Cardiac fibroblast (primary cell): ENCODE measurements around the gene SPRED2.

Source experiments
- DNase-seq, 2 donors: peaks; one replicate each; pipeline versions ENCODE4 v3.0.0 to v3.0.0-alpha.2; 2010; ENCODE audit warnings: low read depth in 2 of 2
- H3K4me3 ChIP-seq, 2 donors: replicated peaks in 1 of 2; 1 replicate in 1 of 2; 2 replicates in 1 of 2; pipeline ENCODE4 v1.5.1; 2011; ENCODE audit warnings: low read depth in 2 of 2, low read length in 2 of 2, mild to moderate bottlenecking in 2 of 2, moderate library complexity in 1 of 2
- CTCF ChIP-seq: IDR thresholded peaks from one replicate; pipeline ENCODE4 v1.5.1; 2011; ENCODE audit warnings: low read depth, mild to moderate bottlenecking, low read length, inconsistent platforms

Gene SPRED2

GRCh38 chr2:65382323-65382722, 50.1 kb downstream of the SPRED2 start:
- TF ChIP-seq CTCF: no peak
- no peak overlapping the region for H3K4me3 ChIP-seq
- no peak for DNase-seq

- DNase-seq: no peak
- H3K4me3 ChIP-seq: no peak overlapping the region
- no peak for TF ChIP-seq CTCF
These were observed 50.8 kb downstream of the SPRED2 start for GRCh38 chr2:65381607-65382051.

GRCh38 chr2:65380255-65380654, 52.1 kb downstream of the SPRED2 start:
- no peak for DNase-seq
- no peak overlapping the region for H3K4me3 ChIP-seq
- TF ChIP-seq CTCF: no peak

- no peak for DNase-seq
- no peak for TF ChIP-seq CTCF
- H3K4me3 ChIP-seq: no peak overlapping the region
These were observed 52.7 kb downstream of the SPRED2 start for GRCh38 chr2:65379721-65380171.

GRCh38 chr2:65379223-65379622, 53.2 kb downstream of the SPRED2 start:
- H3K4me3 ChIP-seq: no peak overlapping the region
- DNase-seq: no peak
- TF ChIP-seq CTCF: no peak

GRCh38 chr2:65378290-65378689, 54.1 kb downstream of the SPRED2 start:
- no peak for TF ChIP-seq CTCF
- no peak for DNase-seq
- no peak overlapping the region for H3K4me3 ChIP-seq

GRCh38 chr2:65377556-65378192, 54.7 kb downstream of the SPRED2 start:
- peak; percentile 76 to 85 for DNase-seq
- no peak overlapping the region for H3K4me3 ChIP-seq
- TF ChIP-seq CTCF: no peak
